K562 (cell line): ENCODE results near the gene CLDND2. TPM values are rescaled to one million over a fixed set of nuclear protein-coding genes. Genes with fewer than 3 reads are reported as not detected.
A peak's percentile ranks its signal among the peaks of the same experiment; 100 is the strongest.

Experiments
- ATAC-seq: fragments of 200-7000 bp; cut with Tn5 transposase; 3 replicates; pipeline ENCODE4 v1.9.1; 2020; ENCODE audit warnings: moderate library complexity
- BruUV-seq: library from RNA; stranded (reverse); fragments of 400-500 nt; replicated peaks from 2 replicates; lab custom pipeline; 2021; lab: Mats Ljungman, UMichigan
- CTCF ChIA-PET: fragments of 300-600 bp; formaldehyde crosslinking; extraction: SDS; loops from one replicate; lab custom pipeline; 2021; ENCODE audit warnings: low intra/inter-chr PET ratio; lab: Yijun Ruan, JAX
- POLR2A ChIA-PET: fragments of 300-600, 350-650 bp; sonication (Branson Sonifier 250); formaldehyde crosslinking; extraction: SDS; loops from one replicate; lab custom pipeline; 2021; ENCODE audit warnings: antibody characterized with exemption, inconsistent platforms; lab: Yijun Ruan, JAX
- DNase-seq, 4 experiments: peaks; one replicate each; pipeline versions ENCODE4 v3.0.0 to v3.0.0-alpha.2; 2011 to 2018; ENCODE audit warnings: low spot score in 3 of 4, mixed read lengths in 3 of 4; ENCODE audit errors: extremely low read depth in 1 of 4
- FAIRE-seq: peaks from 2 replicates; lab custom pipeline; 2011; peaks lifted over from hg19 to GRCh38; lab: Jason Lieb, UNC
- H2AFZ ChIP-seq: 2 replicates; pipeline ENCODE4 v1.6.0; 2011; ENCODE audit warnings: low read depth, low read length, control low read depth, inconsistent platforms
- H3K27ac ChIP-seq: fragments of 200-600 bp; 3 replicates; pipeline ENCODE4 v1.8.0; 2011; ENCODE audit warnings: low read depth, mild to moderate bottlenecking, control low read depth, inconsistent platforms, low read length, moderate library complexity, mixed read lengths; ENCODE audit errors: extremely low read depth
- H3K27me3 ChIP-seq, 2 experiments: fragments of 300-600 bp in 1 of 2; 2 replicates in 1 of 2; 3 replicates in 1 of 2; pipeline versions ENCODE4 v1.6.0 to v1.8.0; 2011; ENCODE audit warnings: inconsistent platforms in 2 of 2, low read length in 2 of 2, mild to moderate bottlenecking in 1 of 2, mixed read lengths in 1 of 2, moderate library complexity in 1 of 2; ENCODE audit not compliant: control insufficient read depth in 2 of 2, insufficient read depth in 2 of 2
- H3K36me3 ChIP-seq: fragments of 300-600 bp; 3 replicates; pipeline ENCODE4 v1.8.0; 2011; ENCODE audit warnings: mild to moderate bottlenecking, low read length, inconsistent platforms; ENCODE audit not compliant: control insufficient read depth, insufficient read depth
- H3K4me1 ChIP-seq, 2 experiments: fragments of 200-600 bp in 1 of 2; replicated peaks in 1 of 2; 2 replicates in 1 of 2; 3 replicates in 1 of 2; pipeline versions ENCODE4 v1.5.1 to v1.8.0; 2011; ENCODE audit warnings: inconsistent platforms in 2 of 2, low read length in 2 of 2, mild to moderate bottlenecking in 1 of 2, mixed read lengths in 1 of 2, moderate library complexity in 1 of 2; ENCODE audit not compliant: control insufficient read depth in 2 of 2, insufficient read depth in 2 of 2
- H3K4me2 ChIP-seq: 2 replicates; pipeline ENCODE4 v1.6.1; 2011; ENCODE audit warnings: low read length, control low read depth, inconsistent platforms, mixed read lengths; ENCODE audit not compliant: insufficient read depth
- H3K4me3 ChIP-seq: fragments of 200-600 bp; sonication (generic), shearing (Covaris generic); 2 replicates; pipeline ENCODE4 v1.5.1; 2016; ENCODE audit warnings: control low read depth, inconsistent platforms
- H3K79me2 ChIP-seq: fragments of 200-600 bp; 3 replicates; pipeline ENCODE4 v1.8.0; 2011; ENCODE audit warnings: low read length, inconsistent platforms; ENCODE audit not compliant: control insufficient read depth, insufficient read depth
- H3K9ac ChIP-seq, 2 experiments: 2 replicates each; pipeline versions ENCODE4 v1.6.0 to v1.6.1; 2011; ENCODE audit warnings: low read depth in 2 of 2, low read length in 2 of 2, control low read depth in 1 of 2, inconsistent platforms in 1 of 2, mild to moderate bottlenecking in 1 of 2, mixed read lengths in 1 of 2; ENCODE audit not compliant: insufficient read depth in 1 of 2
- H3K9me1 ChIP-seq: one replicate; pipeline ENCODE4 v1.6.0; 2011; ENCODE audit warnings: inconsistent platforms, mild to moderate bottlenecking, low read length, moderate library complexity; ENCODE audit not compliant: control insufficient read depth, insufficient read depth
- H3K9me3 ChIP-seq: replicated peaks from 2 replicates; pipeline ENCODE4 v1.5.1; 2011; ENCODE audit warnings: low read depth, low read length, inconsistent platforms; ENCODE audit not compliant: control insufficient read depth, insufficient read depth
- H4K20me1 ChIP-seq: replicated peaks from 2 replicates; pipeline ENCODE4 v1.6.1; 2011; ENCODE audit warnings: low read length, inconsistent platforms, mixed read lengths; ENCODE audit not compliant: control insufficient read depth, insufficient read depth
- HMGXB4 ChIP-seq: sonication (generic); formaldehyde crosslinking; IDR thresholded peaks from 2 replicates; pipeline ENCODE4 v1.8.1; 2023; ENCODE audit warnings: mild to moderate bottlenecking, missing genetic modification reagents
- POLR2G ChIP-seq: fragments of 200-400 bp; formaldehyde crosslinking; IDR thresholded peaks from 2 replicates; pipeline ENCODE4 v1.6.1; 2017; ENCODE audit warnings: low read depth, mild to moderate bottlenecking, antibody characterized with exemption, low read length, moderate library complexity
- WGBS: fragments of 100-300 bp; shearing (Covaris generic); methylation state at CpG from one replicate; pipeline ENCODE4 v1.1.6; 2016; ENCODE audit warnings: low coverage, mixed read lengths; ENCODE audit not compliant: insufficient coverage; ENCODE audit errors: missing lambda C conversion rate; 5-methylcytosine and 5-hydroxymethylcytosine counted together
- in situ Hi-C: fragments of 300-500 bp; cut with MboI; formaldehyde crosslinking; loops from 4 replicates; pipeline ENCODE4 v1.15.0; 2018; ENCODE audit warnings: inconsistent platforms, mixed read lengths
- intact Hi-C: fragments of 100-400 bp; cut with micrococcal nuclease; formaldehyde crosslinking; loops from 2 replicates; pipeline ENCODE4 v1.14.2; 2022
- polyA plus RNA-seq, 8 experiments: library from polyadenylated mRNA; depleted of rRNA in 4 of 8; stranded (reverse) in 5 of 8; unstranded in 3 of 8; fragments of >200 nt; fragmentation: Nextera tagmentation in 2 of 8; fragmentation: Illumina TruSeq in 1 of 8; extraction: Ambion mirVana in 2 of 8; extraction: Trizol in 1 of 8; gene quantifications; 2 replicates each; pipeline versions ENCODE4 v1.2.1 to v1.2.3, GENCODE V29; 2011 to 2014; ENCODE audit warnings: inconsistent platforms in 1 of 8, missing spikeins in 1 of 8
- total RNA-seq, 7 experiments: library from RNA; depleted of rRNA in 6 of 7; stranded (reverse); fragments of >200 nt in 6 of 7; fragmentation: Illumina TruSeq in 2 of 7; extraction: Trizol in 2 of 7; gene quantifications; 2 replicates each; pipeline versions ENCODE4 v1.2.1 to v1.2.3, GENCODE V29; 2011 to 2021; ENCODE audit warnings: low replicate concordance in 1 of 7

Gene CLDND2
- total and polyA plus RNA-seq, 9 of the 15 experiments (the other 6 are each of a cell fraction or from before 2014, with no cell fraction given) = 0.45 to 4.0 (median 1.2) TPM; not detected in 3

- no peak overlapping the region for H3K4me3 ChIP-seq
- H3K27me3 ChIP-seq = no peaks in the 10 kb centered on the region
- no peak overlapping the region for H3K4me2 ChIP-seq
- peaks cover 15% of the 10 kb centered on the region for H3K79me2 ChIP-seq
- 75% methylated on average over 12 of the region's 18 CpGs for WGBS
- H3K27ac ChIP-seq = no peak overlapping the region
- peaks cover 19 to 34% of the 10 kb centered on the region in 2 experiments for H3K4me1 ChIP-seq
- no peak overlapping the region for H2AFZ ChIP-seq
- BruUV-seq = no TSS peak
- POLR2A ChIA-PET = interaction anchor here (1.1 kb wide), 1 partner anchor 20 kb away, joined by 4 read pairs; no protein-coding TSS in a partner anchor
- FAIRE-seq (no peak), ATAC-seq (no peak), DNase-seq (no peak)
- no peaks in the 10 kb centered on the region for H3K9me3 ChIP-seq
- H4K20me1 ChIP-seq = no peaks in the 10 kb centered on the region
- intact Hi-C loops (no loop called here), in situ Hi-C loops (no loop called here)
- CTCF ChIA-PET = no interaction called here
- no peaks in the 10 kb centered on the region for H3K9me1 ChIP-seq
- no peaks in the 10 kb centered on the region for H3K36me3 ChIP-seq
- H3K9ac ChIP-seq = peak overlapping the region in 1 of 2 experiments; percentile 82; a peak in 2 of 4 replicates
- TF ChIP-seq POLR2G (0 out of 2 replicates have a peak, but pooled peaks have one; percentile 14), HMGXB4 (CRISPR knock-in tag) (no peak)
Measured at GRCh38 chr19:51372021-51372648, 3.3 kb upstream of the CLDND2 start.
